GM19240 (cell line): ENCODE results near the gene MORC2.

Source experiments
- DNase-seq: peaks from one replicate; pipeline ENCODE4 v3.0.0; 2011; ENCODE audit warnings: low spot score; ENCODE audit not compliant: insufficient read length

MORC2 gene

DNA sequence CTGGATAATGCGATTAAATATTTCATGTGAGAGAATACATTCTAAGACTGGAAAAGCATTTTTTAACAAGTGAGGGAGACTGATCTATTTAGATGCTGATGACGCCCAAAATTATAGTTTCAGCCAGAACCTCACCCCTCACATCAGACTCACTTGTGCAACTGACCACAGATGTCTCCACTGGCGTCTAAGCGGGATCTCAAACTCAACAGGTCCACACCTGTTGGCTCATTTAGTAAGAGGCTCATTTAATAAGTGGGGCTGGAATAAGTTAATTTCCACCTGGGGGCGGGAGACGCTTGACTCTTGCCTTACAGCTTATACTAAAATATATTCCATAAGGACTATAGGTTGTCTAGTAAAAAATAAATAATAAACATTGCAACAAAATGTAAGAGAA, 47.5 kb downstream of the MORC2 start:
- no peak for DNase-seq

DNA sequence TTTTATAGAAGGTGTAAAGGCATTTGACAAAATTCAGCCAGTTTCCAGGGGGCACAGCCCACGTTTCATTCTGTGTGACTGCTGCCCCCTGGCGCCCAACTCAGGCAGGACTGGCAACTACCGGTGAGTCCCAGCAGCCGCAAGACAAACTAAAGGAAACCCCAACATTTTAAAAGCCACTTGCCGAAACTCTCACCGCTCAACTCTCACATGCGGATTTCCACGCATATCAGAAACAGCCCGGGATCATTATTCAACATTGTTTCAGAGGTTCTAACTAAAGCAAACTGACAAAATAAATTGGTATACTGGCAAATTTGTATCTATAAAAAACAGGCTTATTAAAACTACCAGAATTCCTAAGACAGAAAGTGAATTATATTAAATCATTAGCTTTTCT, 48.2 kb downstream of the MORC2 start:
- DNase-seq, result peak; percentile 85

DNA sequence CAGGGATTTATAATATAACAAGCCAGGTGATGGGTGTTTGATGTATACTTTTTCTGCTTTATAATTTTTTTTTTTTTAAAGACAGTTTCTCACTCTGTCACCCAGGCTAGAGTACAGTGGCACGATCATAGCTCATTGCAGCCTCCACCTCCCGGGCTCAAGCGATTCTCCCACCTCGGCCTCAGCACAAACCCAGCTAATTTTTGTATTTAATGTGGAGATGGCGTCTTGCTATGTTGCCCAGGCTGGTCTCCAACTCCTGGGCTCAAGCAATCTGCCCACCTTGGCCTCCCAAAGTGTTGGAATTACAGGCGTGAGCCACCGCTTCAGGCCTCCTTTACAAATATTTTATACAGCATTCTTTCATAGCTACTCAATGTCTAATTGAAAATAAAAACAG, 48.6 kb downstream of the MORC2 start:
- DNase-seq, result no peak

DNA sequence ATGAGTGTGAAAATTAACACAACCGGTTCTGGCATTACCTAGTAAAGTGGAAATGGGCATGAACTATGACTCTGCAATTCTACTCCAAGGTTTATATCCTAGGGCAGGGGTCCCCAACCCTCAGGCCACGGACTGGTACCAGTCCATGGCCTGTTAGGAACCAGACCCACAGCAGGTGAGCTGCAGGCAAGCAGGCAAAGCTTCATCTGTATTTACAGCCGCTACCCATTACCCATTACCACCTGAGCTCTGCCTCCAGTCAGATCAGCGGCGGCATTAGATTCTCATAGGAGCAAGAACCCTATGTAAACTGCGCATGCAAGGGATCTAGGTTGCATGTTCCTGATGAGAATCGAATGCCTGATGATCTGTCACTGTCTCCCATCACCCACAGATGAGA, 49.8 kb downstream of the MORC2 start:
- DNase-seq, result no peak

DNA sequence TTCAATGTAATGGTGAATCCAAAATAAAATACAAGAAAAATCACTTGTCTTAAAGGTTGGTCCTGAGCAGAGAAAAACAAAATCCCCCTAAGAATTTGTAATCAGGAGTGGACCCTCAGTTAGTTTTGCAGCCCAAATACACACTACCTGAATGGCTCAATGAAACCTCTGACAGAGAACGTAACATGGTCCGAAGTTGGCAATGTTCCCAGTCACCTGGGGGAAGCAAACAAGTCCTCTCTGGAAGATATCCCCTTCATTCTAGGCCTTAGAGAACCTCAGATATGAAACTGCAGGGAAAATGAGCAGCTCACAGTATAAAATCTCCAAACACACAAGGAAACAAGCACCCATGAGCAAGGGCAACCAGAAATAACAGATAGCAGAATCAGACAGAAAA, 58.2 kb downstream of the MORC2 start:
- no peak for DNase-seq

DNA sequence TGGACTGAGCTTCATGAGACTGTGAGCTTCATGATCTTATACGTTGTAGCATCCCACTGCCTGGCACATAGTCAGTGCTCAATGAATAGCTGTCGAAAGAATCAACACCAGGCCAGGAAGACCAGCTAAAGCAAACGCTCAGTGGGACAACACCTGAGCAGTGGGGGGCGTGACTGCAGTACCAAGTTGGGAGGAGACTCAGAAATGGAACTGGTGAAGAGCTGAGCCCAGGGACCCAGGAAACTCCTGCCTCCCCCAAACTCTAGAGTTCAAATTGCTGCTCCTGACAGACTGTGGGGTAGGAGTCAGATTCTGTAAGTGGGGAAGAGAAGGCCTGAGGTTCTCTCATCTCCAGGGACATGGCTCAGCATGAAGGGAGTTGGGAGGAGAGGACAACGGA, 59.3 kb downstream of the MORC2 start:
- no peak for DNase-seq

DNA sequence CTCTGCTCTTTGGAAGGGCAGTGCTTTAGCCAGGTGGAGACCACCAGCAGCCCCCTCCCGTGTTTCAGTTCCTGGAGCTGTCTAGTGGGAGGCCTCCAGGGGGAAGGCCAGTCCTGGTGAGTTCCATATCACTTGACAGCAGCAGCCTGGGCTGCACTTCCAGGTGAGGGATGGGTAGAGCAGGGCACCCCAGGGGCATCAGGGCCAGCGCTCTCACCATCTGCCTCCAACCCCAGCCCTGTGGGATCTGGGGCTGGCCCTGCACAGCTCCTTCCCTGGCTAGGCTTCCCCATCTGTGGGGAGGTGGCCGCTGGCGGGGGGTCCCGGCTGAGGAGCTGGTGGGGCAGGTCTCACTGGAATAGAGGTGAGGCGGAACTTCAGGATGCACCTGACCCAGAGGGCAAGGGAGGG, 60.5 kb downstream of the MORC2 start:
- DNase-seq, result no peak

DNA sequence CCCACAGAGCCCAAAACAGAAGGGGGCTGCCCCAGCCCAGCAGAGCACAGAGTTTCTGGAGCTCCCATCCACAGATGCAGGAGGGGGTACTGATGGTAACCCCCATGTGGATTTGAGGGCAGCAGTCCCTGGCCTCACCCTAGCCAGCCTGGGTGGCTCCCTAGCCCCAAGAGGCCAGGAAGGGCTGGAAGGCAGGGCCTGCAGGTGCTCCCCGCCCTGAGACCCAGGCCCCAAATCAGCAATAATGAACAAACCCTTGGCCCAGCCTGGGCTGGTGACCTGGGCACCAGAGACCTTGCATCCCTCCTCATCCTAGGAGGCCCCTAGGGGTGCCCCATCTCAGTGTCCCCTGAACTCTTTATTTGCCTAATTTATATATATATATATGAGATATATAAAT, 61.6 kb downstream of the MORC2 start:
- no peak for DNase-seq

DNA sequence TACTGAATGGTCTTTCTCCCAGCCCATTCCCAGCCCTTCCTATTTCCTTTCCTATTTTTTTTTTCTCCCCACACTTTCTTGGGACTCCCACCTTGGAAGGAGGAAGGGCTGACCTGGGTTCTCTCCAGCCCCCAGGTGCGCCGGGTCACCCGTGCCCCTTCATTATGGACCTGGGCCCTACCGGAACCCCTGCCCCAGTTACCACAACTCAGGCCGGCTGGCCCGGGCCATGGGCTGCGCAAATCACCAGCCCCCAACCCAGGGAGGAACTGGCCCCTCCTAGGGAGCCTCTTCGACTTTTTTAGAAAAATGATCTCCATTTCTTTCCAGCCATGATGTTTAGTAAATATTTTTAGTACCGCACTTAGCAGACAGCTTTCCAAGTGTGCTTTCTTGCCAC, 62.2 kb downstream of the MORC2 start:
- no peak for DNase-seq

DNA sequence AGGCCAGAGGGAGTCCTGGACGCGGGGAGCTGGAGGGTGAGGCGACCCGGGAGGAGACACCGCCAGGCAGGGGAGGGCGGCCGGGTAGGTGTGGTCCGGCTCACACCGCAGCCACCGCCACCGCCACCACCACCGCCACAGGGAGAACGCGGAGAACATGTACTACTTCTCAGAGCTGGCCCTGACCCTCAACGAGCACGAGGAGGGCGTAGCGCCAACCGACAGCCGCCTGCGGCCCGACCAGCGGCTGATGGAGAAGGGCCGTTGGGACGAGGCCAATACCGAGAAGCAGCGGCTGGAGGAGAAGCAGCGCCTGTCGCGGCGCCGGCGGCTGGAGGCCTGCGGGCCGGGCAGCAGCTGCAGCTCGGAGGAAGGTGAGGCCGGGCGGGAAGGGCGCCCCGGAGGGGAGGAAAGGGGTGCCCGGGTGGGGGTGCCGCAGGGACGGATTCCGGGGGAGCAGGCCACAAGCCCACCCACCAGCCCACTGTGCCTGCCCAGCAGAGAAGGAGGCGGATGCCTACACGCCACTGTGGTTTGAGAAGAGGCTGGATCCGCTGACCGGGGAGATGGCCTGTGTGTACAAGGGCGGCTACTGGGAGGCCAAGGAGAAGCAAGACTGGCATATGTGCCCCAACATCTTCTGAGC, 62.8 kb downstream of the MORC2 start:
- no peak for DNase-seq

DNA sequence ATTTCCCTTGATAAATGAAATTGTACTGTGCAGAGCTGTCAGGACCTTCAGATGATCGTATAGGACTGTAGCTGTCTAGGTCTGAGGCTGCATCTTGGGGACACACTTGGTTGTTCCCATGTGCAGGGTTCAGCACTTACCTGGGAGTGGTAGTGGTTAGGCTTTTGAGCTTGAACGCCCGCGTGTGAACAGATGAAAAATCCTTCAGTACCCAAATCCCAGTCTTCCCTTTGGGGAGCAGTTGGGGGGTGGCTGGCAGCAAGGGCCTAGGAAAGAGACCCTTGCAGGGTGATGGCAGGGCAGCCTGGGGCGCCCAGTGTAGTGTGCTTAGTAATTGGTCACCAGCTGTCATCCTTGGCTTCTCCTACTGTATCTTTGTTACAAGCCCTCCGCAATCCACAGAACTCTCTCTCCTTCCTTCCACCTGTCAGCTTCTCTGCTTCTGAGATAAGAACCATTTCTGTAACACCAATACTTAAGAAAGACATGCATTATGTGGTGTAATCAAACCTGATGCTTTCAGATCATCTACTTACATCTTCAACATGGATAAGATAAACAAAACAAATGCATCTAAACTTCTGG, 64.6 kb downstream of the MORC2 start:
- no peak for DNase-seq

DNA sequence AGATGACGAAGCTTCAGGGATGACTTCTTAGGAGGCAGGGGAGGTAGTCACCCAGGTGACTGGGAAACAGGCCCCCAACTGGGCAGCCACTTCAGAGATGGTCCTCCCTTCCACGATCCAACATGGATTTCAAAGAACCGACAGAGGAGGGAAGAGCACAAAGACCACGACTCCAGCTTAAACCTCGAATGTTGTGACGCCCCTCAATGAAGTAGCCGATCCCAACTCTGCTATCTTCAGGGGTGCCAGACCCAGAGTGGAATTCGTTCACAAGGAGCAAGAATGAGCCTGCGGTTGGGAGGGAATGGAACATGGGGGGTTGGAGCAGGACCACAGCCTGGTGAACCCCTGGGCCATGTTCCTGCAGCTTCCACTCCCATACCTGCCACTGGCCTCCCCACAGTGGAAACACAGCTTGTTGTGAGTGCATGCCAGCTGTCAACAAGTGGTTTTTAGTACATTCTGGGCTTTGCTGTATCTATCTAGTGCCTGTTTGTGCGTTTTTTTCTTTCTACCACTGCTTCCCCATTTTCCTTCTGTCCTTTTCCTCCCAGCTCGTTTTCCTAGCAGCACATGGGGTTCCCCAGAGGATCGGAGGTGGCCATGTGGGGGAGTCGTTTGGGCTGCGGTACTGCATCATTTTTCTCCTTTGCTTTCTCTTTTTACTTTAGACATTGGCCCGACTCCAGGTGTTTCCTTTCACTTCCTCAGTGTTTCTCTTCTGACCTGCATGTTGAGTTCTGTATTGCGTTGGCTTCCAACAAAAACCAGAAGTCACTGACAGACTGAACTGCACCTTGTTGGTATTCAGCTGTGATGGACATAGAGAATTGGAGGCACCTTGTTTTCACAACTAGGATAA, 65.8 kb downstream of the MORC2 start:
- no peak for DNase-seq

DNA sequence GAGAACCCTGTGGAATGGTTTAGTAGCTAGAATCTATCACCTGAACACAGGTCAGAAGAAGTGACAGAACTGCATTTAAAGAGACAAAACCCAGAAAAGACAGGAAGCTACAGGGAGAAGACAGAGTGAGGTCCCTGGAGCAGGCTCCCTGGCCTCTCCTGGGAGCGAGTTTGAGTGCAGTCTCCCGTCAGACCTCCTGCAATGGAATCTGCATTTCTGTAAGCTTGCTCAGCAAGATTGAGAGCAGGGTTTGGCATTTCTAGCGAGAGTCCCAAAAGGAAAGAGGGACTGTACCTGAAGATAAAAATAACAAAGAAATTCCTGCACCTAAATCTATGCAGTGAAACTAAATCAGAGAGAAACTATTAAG, 74.2 kb downstream of the MORC2 start:
- no peak for DNase-seq

DNA sequence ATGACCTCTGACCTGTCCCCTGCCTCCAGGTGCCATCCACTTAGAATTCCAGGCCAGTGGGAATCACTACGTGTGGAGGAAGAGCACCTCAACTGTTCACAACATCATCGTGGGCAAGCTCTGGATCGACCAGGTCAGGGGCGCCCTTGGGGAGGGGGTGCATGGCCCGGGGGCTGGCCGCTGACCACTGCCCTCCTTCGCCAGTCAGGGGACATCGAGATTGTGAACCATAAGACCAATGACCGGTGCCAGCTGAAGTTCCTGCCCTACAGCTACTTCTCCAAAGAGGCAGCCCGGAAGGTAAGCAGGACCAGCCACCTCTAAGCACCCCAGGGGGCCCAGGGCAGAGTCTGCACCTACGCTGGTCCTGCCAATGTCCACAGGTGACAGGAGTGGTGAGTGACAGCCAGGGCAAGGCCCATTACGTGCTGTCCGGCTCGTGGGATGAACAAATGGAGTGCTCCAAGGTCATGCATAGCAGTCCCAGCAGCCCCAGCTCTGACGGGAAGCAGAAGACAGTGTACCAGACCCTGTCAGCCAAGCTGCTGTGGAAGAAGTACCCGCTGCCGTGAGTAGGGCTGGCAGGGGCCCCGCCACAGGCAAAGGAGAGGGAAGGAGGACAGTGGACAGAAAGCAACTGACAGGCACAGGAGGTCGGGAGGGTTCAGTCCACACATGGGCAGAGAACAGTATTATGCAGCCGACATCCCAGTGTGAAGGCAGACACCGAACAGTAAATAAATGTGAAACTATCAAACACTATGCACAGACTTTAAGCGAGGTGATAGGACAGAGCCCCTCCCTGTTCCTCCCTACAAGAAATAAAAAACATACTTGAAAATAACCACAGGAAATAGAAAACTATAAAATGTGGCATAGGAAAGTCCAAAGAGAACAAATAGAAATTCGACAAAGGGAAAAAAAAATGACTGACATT, 74.9 kb downstream of the MORC2 start:
- no peak for DNase-seq

DNA sequence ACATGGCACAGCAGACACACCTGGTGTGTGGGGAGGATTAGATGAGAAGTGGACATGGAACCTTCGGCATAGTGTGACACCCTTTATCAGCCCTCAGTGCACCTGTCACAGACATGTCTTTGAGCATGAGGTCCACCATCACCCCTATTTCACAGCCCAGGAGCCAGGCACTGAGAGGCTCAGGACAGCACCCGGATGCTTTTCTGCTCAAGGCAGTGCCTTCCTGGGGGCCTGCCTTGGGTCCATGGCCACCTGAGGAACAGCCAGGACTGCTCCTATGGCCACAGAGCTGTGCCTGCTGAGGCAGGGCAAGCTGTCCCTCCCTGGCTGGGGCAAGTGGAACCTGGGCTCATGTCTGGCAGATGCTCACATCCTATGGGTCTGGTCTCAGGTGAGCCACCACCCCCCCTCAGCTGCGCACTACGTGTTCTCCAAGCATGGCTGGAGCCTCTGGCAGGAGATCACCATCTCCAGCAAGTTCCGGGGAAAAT, 75.8 kb downstream of the MORC2 start:
- DNase-seq, result no peak

DNA sequence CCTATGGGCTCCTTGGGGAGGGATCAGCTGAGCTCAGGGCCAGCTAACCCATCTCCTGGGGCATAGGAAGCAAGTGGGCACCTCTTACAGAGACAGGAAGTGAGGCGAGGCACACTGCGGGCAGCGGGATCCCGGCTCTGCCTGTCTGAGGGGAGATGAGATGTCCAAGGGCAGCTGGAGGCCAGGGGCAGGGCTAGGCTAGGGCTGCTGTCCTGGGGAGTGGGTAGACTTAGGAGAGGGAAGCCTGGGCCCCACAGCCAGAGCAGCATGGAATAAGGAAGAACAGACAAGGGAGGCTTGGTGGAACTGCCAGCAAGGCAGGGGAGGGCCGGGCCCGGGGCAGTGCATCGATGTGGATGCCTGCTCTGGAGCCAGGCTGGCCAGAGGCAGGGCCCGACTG, 76.3 kb downstream of the MORC2 start:
- no peak for DNase-seq

DNA sequence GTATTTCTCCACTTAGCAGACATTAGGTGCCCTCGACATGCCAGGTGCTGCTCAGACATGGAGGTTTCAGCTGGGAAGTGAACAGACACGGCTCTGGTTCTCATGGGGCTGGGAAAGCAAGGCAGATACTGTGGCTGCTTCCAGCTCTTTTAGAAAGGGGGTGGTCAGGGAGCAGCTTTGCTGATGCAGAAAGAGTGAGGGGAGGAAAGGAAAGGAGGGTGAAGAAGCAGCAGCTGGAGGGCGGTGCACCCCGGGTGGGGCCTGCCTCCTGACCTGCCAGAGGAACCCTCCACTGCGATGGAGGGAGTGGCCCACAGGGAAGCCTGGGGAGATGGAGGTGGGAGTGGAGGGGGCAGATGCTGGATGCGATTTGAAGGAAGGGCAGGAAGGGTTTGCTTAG, 76.8 kb downstream of the MORC2 start:
- no peak for DNase-seq

DNA sequence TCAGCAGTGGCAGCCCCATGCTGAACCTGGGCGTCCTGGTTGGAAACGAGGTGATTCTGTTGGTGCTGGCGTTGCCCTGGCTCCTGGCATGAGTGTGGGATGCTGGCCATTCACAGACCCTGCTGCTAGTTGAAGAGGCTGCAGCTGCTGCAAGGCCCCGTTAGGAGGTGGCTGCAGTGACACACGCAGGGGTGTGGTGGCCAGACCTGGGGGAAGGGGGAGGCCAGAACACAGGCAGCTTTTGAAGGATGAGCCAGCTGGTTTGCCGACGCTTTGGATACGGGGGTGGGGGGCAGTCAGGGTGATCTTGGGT, 77.2 kb downstream of the MORC2 start:
- no peak for DNase-seq

DNA sequence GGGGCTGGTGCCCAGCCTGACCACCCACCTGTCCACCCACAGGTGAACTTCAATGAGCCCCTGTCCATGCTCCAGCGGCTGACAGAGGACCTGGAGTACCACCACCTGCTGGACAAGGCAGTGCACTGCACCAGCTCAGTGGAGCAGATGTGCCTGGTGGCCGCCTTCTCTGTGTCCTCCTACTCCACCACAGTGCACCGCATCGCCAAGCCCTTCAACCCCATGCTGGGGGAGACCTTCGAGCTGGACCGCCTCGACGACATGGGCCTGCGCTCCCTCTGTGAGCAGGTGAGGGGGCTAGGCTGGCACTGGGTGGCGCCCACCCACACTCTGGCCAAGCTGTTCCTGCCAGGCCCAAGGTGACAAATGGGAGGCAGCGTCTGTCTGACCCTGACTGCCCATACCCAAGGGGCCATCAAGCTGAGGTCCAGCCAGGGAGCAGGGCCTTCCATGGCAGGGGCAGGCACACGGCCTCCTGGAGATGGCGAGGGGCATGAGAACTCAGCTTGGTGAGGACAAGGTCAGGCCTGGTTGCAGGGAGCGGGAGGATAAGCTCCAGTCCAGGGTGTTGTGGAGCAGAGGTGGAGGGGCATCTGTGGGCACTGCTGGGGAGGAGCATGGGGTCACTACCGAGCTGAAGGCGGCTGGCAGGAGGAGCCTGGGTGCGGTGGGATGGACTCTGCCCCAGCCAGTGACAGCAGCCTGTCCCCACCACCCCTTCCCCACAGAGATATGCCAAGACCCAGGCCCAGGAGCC, 77.7 kb downstream of the MORC2 start:
- DNase-seq, result peak; percentile 55

DNA sequence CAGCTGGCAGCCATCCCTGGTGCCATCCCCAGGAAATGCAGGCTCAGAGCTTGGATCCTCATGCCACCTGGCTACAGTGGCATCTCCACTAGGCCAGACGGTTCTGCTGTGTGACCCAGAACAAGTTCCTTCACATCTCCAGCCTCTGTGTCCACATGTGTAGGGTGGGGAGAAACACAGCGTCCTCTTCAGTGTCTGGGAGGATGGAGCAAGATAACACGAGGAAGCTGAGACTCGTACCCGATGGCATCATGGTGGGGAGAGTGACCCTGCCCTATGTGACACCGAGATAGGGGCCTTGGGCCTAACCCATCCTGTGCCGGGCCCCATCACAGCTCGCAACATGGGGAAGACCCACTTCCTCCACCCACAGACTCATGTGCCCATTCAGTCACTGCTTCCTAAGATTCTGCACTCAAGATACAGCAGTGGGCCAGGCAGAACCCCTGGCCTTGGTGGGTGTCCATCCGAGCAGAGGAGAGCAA, 78.5 kb downstream of the MORC2 start:
- DNase-seq, result no peak
